Measurements from ENCODE around the gene PTOV1. TPM values are rescaled to one million over a fixed set of nuclear protein-coding genes. Genes with fewer than 3 reads are reported as not detected.

Gene PTOV1
- total and polyA plus RNA-seq, 2 of the 4 experiments (the other 2 are of a cell fraction) = 34.4 to 107 TPM

GRCh38 chr19:49809941-49810389 lies 41.0 kb upstream of the PTOV1 start:
- no peak overlapping the region for H2BK120ac ChIP-seq (ENCODE audit: low read depth, low read length)
- no peak overlapping the region for H3K56ac ChIP-seq (ENCODE audit: extremely low read depth, insufficient read depth, low read length)
- no peaks in the 10 kb centered on the region for H3K9me3 ChIP-seq (ENCODE audit: control insufficient read depth, insufficient read depth, low read length)
- DNase-seq (no peak), ATAC-seq (ENCODE audit: low read depth) (no peak)
- H3K4me1 ChIP-seq (ENCODE audit: control insufficient read depth, insufficient read depth, low read length) = peaks cover 5% of the 10 kb centered on the region
- intact Hi-C loops (cut with micrococcal nuclease) (loop anchor here (10.0 kb wide), 1 partner anchor 95 kb away; no protein-coding TSS in a partner anchor), in situ Hi-C loops (cut with MboI; ENCODE audit: low sequenced_read_pairs) (no loop called here), dilution Hi-C loops (cut with HindIII; ENCODE audit: low sequenced_read_pairs, unreplicated experiment) (no loop called here)
- ChIA-PET CTCF (no interaction called here), POLR2A (ENCODE audit: unreplicated experiment) (no interaction called here)
- H2AK5ac ChIP-seq (ENCODE audit: low read depth, low read length) = peak overlapping the region; percentile 36
- 0 out of 2 replicates have a peak overlapping the region, but pooled peaks have one; percentile 3 for H2BK20ac ChIP-seq (ENCODE audit: low read depth, low read length)
- H2BK5ac ChIP-seq (ENCODE audit: low read depth, low read length, poor library complexity, severe bottlenecking) = no peak overlapping the region
- peaks cover 5 to 21% of the 10 kb centered on the region in 2 experiments; a peak in 2 of 4 replicates for H3K79me1 ChIP-seq (ENCODE audit: low read depth in 1 of 2, low read length in 2 of 2)
- H2AK9ac ChIP-seq (replicated peaks; ENCODE audit: low read depth, low read length, poor library complexity) = peak overlapping the region; percentile 92
- peak overlapping the region; percentile 90 for H3K4me2 ChIP-seq (ENCODE audit: low read depth, low read length)
- H2BK15ac ChIP-seq (ENCODE audit: low read depth, low read length) = no peak overlapping the region
- peaks cover 17% of the 10 kb centered on the region for H3K9me1 ChIP-seq (ENCODE audit: insufficient read depth, low read length)
- H3K9ac ChIP-seq (ENCODE audit: low read depth, low read length) = no peak overlapping the region
- H3K27ac ChIP-seq (ENCODE audit: insufficient read depth, low read length) = no peak overlapping the region
- no peak overlapping the region for H3K18ac ChIP-seq (ENCODE audit: low read depth, low read length)
- no CpG with 5 or more reads among the region's 5 CpGs for WGBS, 2 experiments (ENCODE audit: extremely low coverage in 2 of 2, insufficient read length in 1 of 2)
- H3K14ac ChIP-seq (replicated peaks; ENCODE audit: low read depth, low read length) = peak overlapping the region; percentile 22; the same call in 1 of the 2 replicates
- no peaks in the 10 kb centered on the region; the same call in 1 of the 2 replicates for H4K20me1 ChIP-seq (ENCODE audit: insufficient read depth, low read length)
- H3K27me3 ChIP-seq (ENCODE audit: control insufficient read depth, insufficient read depth, low read length) = no peaks in the 10 kb centered on the region
- peak overlapping the region; percentile 8; the same call in 1 of the 2 replicates for H4K91ac ChIP-seq (ENCODE audit: insufficient read depth, low read depth, low read length)
- peak overlapping the region in 1 of 2 experiments; percentile 41; a peak in 1 of 4 replicates for H4K8ac ChIP-seq (ENCODE audit: low read depth in 2 of 2, low read length in 2 of 2)
- peak overlapping the region; percentile 81; the same call in 1 of the 2 replicates for H3K4me3 ChIP-seq (ENCODE audit: insufficient read depth, low read depth, low read length)
- peaks cover 18% of the 10 kb centered on the region; the same call in 1 of the 2 replicates for H3K36me3 ChIP-seq (ENCODE audit: control insufficient read depth, insufficient read depth, low read length)
- BruUV-seq (replicated peaks) = no TSS peak
- H3K23ac ChIP-seq (ENCODE audit: low read depth, low read length) = peak overlapping the region; percentile 93
- H4K5ac ChIP-seq (ENCODE audit: low read depth, low read length) = no peak overlapping the region
- TF ChIP-seq CHD1 (IDR thresholded peaks at IDR 0.05; ENCODE audit: low read depth, low read length) (no peak), SMC3 (IDR thresholded peaks at IDR 0.05; ENCODE audit: low read depth, low read length) (no peak), RCOR1 (IDR thresholded peaks at IDR 0.05; ENCODE audit: insufficient replicate concordance, low read length) (no peak), FOS (IDR thresholded peaks at IDR 0.05; ENCODE audit: low read depth, low read length) (no peak), CEBPB (IDR thresholded peaks at IDR 0.05; ENCODE audit: low read depth, low read length) (no peak), CTCF (conservative IDR thresholded peaks at IDR 0.05; ENCODE audit: low read depth, low read length) (no peak), NFE2L2 (IDR thresholded peaks at IDR 0.05; ENCODE audit: low read depth, low read length) (no peak), MXI1 (IDR thresholded peaks at IDR 0.05; ENCODE audit: borderline replicate concordance, low read depth, low read length) (no peak), MAZ (IDR thresholded peaks at IDR 0.05; ENCODE audit: borderline replicate concordance, low read depth, low read length) (no peak), ELK1 (IDR thresholded peaks at IDR 0.05; ENCODE audit: borderline replicate concordance, low read depth, low read length) (no peak), RFX5 (IDR thresholded peaks at IDR 0.05; ENCODE audit: low read depth, low read length) (no peak), RAD21 (IDR thresholded peaks at IDR 0.05; ENCODE audit: low read length) (no peak), MAFK (IDR thresholded peaks at IDR 0.05; ENCODE audit: low read depth, low read length) (no peak), POLR2A (IDR thresholded peaks at IDR 0.05; ENCODE audit: low read depth, low read length) (no peak), USF2 (IDR thresholded peaks at IDR 0.05; ENCODE audit: low read depth, low read length) (no peak), BHLHE40 (IDR thresholded peaks at IDR 0.05; ENCODE audit: low read depth, low read length) (no peak)
- peak overlapping the region; percentile 98 for H2AFZ ChIP-seq (replicated peaks; ENCODE audit: low read length, poor library complexity)
- peak overlapping the region; percentile 41 for H3K4ac ChIP-seq (ENCODE audit: low read depth, low read length)
